ENCODE results near the gene EIF2D.
"Not testable (repeated sequence)": the region's sequence is repeated elsewhere in the genome, so short reads cannot be mapped to it uniquely, and the experiment has no call there.

The EIF2D gene

GRCh38 chr1:206634365-206635079 lies 22.3 kb upstream of the EIF2D start:
- H3K27ac ChIP-seq, result peak overlapping the region; percentile 77

GRCh38 chr1:206633708-206634121 lies 21.4 kb upstream of the EIF2D start:
- H3K27ac ChIP-seq, result no peak overlapping the region
- no peak for DNase-seq
- H3K4me3 ChIP-seq (ENCODE audit: low read depth, low read length), result no peak overlapping the region
- 0 out of 2 replicates have a peak, but pooled peaks have one; percentile 2 for TF ChIP-seq CTCF (IDR thresholded peaks at IDR 0.05; ENCODE audit: low read depth, low read length)
- H3K27me3 ChIP-seq (ENCODE audit: insufficient read depth, low read depth, severe bottlenecking), result no peaks in the 10 kb centered on the region
- H3K36me3 ChIP-seq, result peaks cover 13% of the 10 kb centered on the region
- H3K9me3 ChIP-seq (ENCODE audit: severe bottlenecking), result no peaks in the 10 kb centered on the region

More at GRCh38 chr1:206634365-206635079, 22.3 kb upstream of the EIF2D start:
- peak overlapping the region; percentile 92 for H3K4me3 ChIP-seq (ENCODE audit: low read depth, low read length)
- peak; percentile 97 for TF ChIP-seq CTCF (IDR thresholded peaks at IDR 0.05; ENCODE audit: low read depth, low read length)
- peaks cover 21% of the 10 kb centered on the region for H3K36me3 ChIP-seq
- no peaks in the 10 kb centered on the region for H3K27me3 ChIP-seq (ENCODE audit: insufficient read depth, low read depth, severe bottlenecking)
- no peaks in the 10 kb centered on the region for H3K9me3 ChIP-seq (ENCODE audit: severe bottlenecking)
- peak; percentile 99 for DNase-seq

- H3K4me3 ChIP-seq (ENCODE audit: low read depth, low read length), result no peak overlapping the region
- no peaks in the 10 kb centered on the region for H3K27me3 ChIP-seq (ENCODE audit: insufficient read depth, low read depth, severe bottlenecking)
- peaks cover 3% of the 10 kb centered on the region; the same call in 1 of the 2 replicates for H3K36me3 ChIP-seq
- H3K27ac ChIP-seq, result no peak overlapping the region
- peak; percentile 99 for DNase-seq
- peak; percentile 96 for TF ChIP-seq CTCF (IDR thresholded peaks at IDR 0.05; ENCODE audit: low read depth, low read length)
- H3K9me3 ChIP-seq (ENCODE audit: severe bottlenecking), result no peaks in the 10 kb centered on the region
These were observed 18.8 kb upstream of the EIF2D start for GRCh38 chr1:206631085-206631509.

- no peak overlapping the region for H3K4me3 ChIP-seq (ENCODE audit: low read depth, low read length)
- H3K9me3 ChIP-seq (ENCODE audit: severe bottlenecking), result no peaks in the 10 kb centered on the region
- no peaks in the 10 kb centered on the region for H3K36me3 ChIP-seq
- DNase-seq, result no peak
- H3K27ac ChIP-seq, result no peak overlapping the region
- no peak for TF ChIP-seq CTCF (IDR thresholded peaks at IDR 0.05; ENCODE audit: low read depth, low read length)
- no peaks in the 10 kb centered on the region for H3K27me3 ChIP-seq (ENCODE audit: insufficient read depth, low read depth, severe bottlenecking)
These were observed 16.7 kb upstream of the EIF2D start for GRCh38 chr1:206628916-206629315.

- not testable (repeated sequence) for DNase-seq; H3K9me3 ChIP-seq (ENCODE audit: severe bottlenecking); H3K27me3 ChIP-seq (ENCODE audit: insufficient read depth, low read depth, severe bottlenecking); H3K4me3 ChIP-seq (ENCODE audit: low read depth, low read length); H3K36me3 ChIP-seq; H3K27ac ChIP-seq
These were observed 14.1 kb upstream of the EIF2D start for GRCh38 chr1:206626396-206626795.

- no peak overlapping the region for H3K4me3 ChIP-seq (ENCODE audit: low read depth, low read length)
- H3K9me3 ChIP-seq (ENCODE audit: severe bottlenecking), result no peaks in the 10 kb centered on the region
- TF ChIP-seq CTCF (IDR thresholded peaks at IDR 0.05; ENCODE audit: low read depth, low read length), result no peak
- H3K36me3 ChIP-seq, result peaks cover 48% of the 10 kb centered on the region
- H3K27ac ChIP-seq, result no peak overlapping the region
- no peaks in the 10 kb centered on the region for H3K27me3 ChIP-seq (ENCODE audit: insufficient read depth, low read depth, severe bottlenecking)
- no peak for DNase-seq
These were observed 2.9 kb downstream of the EIF2D start for GRCh38 chr1:206609229-206609991.
